HG03066 (cell line): ENCODE results near the gene AGXT.
"Not testable (repeated sequence)": the region's sequence is repeated elsewhere in the genome, so short reads cannot be mapped to it uniquely, and the experiment has no call there.

Source experiments
- ATAC-seq: cut with Tn5 transposase; IDR thresholded peaks from one replicate; pipeline ENCODE4 v1.9.1; 2021; ENCODE audit warnings: low read depth; ENCODE audit not compliant: unreplicated experiment

Gene AGXT

DNA sequence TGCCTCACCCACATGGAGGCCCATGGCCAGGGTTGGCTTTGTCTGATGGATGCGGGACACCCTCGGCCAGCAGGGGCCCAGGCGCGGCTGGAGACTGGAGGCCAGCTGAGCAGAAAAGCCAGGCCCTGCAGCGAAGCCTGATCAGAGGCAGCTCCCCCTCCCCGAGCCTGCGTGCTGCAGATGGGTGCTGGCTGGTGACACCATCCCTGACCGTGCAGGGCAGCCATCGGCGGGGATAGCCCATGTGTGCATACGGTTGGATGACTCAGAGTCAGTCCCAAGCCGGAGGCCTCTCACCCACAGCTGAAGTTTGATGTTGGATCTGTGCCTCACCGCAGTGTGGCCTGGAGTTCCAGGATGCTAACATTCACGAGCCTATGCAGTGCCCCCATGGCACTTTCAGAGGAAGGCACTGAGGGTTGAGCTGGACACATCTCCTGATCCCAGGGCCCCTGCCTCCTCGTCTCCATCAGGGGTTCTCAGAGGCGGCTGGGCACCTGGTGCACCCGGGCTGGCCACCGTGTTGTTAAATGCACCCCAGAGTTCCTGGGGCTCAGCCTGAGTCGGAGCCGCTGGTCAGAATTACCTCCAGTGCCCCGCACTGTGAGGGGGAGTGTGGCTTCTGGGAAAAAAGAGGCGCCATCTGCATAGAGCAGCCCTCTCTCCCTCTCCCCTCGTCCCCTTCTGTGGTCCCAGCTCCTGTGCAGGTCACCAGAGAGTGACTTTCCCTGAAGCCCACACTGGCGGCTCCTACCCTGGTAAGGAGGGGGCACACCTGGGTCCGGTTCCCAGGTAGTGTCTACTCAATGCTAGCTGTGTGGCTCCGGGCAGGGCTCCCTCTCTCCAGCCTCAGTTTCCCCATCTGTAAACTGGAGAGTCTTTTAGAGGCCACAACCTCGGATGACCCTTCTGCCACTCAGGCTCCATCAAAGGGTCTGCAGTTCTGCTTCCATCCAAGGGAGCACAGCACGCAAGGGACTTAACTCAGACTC is 29.2 kb upstream of the AGXT start:
- ATAC-seq = no peak

DNA sequence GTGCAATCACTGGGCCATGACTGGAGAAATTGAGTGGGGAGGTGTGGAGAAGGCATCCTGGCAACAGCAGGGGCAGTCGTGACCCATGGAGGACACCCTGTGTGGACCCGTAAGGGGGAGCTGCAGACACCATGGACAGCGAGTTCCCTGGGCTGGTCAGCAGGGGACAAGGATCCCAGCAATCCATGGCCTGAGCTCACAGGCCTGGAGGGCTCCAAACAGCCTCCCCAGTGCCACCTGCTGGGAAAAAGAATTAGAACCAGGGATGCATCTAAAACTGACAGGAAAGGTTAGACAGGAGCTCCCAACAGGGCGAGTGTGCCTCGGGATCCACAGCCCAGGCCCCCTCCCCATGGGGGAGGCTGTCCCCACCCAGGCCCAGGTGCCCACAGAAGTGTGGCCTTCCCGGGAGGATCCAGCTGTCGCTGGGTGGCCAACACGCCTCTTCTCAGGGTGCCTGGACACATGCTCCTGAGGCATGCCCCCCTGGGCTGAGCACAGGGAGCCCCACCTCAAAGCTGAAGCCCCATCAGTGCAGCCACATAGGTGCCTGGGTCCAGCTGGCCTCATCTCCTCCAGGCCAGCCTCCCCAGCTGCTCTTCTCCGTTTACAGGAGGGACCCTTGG is 28.1 kb upstream of the AGXT start:
- no peak for ATAC-seq

DNA sequence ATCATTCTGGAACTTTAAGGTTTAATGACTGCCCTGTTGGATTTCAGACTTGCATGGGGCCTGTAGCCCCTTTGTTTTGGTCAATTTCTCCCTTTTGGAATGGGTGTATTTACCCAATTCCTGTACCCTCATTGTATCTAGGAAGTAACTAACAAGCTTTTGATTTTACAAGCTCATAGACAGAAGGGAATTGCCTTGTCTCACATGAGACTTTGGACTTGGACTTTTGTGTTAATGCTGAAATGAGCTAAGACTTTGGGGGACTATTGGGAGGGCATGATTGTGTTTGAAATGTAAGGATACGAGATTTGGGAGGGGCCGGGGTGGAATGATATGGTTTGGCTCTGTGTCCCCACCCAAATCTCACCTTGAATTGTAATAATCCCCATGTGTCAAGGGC is 22.3 kb upstream of the AGXT start:
- ATAC-seq = not testable (repeated sequence)

DNA sequence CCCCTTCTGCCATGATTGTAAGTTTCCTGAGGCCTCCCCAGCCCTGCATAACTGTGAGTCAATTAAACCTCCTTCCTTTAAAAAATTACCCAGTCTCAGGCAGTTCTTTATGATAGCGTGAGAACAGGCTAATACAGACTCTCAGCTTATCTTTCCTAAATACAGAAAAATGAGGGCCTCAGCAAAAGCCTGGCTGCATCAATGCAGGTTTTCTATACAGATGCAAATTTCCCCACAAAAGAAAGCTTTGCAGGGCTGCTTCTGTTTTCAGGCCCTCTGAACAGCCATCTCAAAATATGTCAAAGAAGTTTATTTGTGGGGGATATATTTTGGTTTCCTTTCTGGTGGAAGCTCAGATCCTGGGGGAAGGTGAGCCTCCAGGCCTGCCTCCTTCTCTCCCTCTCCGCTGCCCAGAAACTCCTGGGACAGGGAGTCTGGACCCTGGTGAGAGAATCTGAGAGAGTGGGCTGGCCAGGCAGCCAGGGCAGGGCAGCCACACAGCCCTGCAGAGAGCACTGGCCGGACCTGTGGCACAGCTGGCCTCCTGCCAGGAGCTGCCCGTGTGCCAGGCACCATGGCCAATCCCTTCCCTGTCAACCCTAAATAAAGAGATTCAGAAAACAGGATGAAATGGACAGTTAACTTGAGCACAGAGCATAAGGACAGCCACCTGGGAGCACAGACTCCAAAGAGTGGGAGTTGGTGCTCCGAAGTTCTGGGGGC is 21.6 kb upstream of the AGXT start:
- no peak for ATAC-seq

DNA sequence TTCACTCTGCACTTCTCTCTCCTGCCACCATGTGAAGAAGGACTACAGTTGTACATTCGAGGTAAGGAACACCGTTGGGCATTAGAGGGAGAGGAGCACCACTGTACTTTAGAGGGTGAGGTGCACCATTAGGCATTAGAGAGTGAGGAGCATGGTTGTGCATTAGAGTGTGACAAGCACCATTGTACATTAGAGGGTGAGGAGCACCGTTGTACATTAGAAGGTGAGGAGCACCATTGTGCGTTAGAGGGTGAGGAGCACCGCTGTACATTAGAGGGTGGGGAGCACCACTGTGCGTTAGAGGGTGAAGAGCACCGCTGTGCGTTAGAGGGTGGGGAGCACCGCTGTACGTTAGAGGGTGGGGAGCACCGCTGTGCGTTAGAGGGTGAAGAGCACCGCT is 20.8 kb upstream of the AGXT start:
- no peak for ATAC-seq

DNA sequence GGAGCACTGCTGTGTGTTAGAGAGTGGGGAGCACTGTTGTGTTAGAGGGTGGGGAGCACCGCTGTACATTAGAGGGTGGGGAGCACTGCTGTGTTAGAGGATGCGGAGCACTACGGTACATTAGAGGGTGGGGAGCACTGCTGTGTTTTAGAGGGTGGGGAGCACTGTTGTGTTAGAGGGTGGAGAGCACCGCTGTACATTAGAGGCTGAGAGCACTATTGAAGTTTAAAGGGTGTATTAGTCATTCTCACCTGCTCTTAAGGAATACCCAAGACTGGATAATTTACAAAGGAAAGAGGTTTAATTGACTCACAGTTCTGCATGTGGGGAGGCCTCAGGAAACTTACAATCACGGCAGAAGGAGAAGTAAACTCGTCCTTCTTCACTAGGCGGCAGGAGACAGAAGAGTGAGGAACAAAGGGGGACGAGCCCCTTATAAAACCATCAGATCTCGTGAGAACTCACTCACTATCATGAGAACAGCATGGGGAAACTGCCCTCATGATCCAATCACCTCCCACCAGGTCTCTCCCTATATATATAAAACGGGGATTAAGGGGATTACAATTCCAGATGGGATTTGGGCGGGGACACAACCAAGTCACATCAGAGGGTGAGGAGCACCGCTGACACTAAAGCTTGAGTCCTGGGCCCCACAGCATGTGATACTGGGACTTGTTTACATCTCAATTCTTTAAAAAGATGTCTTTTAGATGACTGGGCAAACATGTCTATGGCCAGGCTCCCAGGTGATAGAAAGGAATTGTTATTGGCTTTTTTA is 19.5 kb upstream of the AGXT start:
- no peak for ATAC-seq

DNA sequence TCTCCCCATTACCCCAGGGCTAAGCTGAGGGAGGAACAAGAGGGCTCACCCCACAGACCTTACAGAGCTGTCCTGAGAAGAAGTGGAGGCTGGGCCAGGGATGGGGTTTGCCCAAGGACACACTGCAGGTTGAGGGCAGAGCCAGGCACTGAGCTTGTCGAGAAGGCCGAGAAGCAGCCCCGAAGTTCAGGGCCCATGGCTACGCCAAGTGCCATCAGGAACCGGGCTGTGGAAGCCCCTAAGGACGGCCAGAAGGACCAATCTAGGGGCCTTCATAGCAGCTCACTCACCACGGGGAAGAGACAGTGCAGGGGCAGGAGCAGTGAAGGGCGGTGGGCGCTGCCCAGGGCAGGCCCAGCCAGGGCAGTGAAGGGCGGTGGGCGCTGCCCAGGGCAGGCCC is 18.6 kb upstream of the AGXT start:
- no peak for ATAC-seq

DNA sequence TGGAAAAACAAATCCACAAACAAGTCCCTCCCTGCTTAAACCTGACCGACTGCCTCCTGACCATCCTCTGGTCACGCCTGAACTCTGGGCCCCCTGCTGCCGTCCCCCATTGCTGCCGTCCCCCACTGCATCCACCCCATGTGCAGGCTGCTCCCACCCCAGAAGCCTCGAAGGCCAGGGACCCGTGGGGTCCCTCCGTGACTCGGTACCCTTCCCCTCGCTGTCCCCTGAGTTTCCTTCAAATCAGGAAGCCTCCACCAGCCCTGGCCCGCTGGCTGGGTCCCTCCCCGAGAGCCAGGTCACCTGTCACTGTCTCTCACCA is 17.9 kb upstream of the AGXT start:
- ATAC-seq = no peak

DNA sequence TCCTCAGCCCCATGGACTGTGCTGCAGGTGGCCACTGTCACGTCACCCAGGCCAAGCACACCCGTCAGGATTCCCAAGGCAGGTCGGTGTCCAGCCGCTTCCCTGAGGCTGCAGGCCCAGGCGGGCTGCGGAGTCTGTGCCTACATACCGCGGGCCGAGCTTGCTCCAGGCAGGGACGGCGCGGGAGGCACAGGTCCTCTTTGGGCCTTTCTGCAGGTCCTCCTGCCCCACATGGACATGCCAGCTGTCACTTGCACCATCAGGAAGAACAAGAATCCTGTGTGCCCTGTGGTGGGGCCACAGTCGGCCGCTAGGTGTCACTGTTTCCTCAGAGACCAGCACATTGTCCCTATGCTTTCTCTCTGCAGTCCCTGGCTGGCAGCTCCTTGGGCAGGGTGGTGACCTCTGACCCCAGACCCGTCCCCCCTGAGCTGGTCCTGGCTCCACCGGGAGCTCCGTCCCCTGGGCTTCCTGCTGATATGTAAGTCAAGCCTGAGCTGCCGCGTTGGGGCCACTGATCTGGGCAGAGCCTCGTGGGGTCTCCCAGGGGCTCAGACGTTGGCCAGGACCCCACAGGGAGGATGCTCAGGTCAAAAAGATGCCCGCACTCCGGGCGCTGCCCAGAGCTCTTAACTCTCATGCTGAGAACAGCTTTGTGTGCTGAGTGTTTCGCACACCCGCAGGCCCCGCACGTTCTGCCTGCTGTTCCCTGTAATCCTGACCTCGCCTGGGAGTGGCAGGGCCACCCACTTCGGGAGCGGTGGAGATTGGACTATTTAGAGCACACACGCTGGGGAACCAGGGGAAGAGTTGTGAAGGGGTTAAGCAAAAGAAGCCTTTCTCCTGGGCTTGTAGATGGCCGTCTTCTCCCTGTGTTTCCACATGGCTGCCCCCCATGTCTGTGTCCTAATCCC is 17.3 kb upstream of the AGXT start:
- ATAC-seq = no peak

DNA sequence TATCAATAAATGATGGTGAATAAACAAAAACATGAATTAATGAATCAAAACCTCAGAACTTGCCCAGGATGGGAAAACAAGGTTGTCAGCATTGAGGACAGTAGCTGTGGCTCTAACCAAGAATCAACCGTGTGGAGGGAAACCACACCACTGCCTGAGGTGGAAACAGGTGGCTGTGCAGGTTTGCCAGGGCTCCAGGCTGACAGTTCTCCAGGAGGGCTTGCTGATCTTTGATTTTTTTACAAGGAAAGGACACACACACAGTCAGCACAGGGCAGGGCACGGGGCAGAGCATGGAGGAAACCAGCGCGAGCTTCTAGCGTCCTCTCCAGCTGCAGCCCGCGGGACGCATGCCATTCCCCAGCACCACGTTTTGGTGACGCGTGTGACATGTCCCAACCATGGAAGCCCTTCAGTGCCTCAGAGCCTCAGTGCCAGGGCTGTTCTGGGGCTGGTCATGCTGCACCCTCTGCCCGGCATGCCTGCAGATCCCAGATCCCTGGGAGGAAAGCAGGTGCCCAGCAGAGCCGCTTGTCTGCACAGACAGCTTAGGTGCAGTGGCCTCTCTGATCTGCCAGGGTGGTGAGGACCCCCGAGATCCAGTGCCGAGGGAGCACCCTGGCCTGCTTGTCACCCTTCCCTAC is 15.8 kb upstream of the AGXT start:
- ATAC-seq = no peak

DNA sequence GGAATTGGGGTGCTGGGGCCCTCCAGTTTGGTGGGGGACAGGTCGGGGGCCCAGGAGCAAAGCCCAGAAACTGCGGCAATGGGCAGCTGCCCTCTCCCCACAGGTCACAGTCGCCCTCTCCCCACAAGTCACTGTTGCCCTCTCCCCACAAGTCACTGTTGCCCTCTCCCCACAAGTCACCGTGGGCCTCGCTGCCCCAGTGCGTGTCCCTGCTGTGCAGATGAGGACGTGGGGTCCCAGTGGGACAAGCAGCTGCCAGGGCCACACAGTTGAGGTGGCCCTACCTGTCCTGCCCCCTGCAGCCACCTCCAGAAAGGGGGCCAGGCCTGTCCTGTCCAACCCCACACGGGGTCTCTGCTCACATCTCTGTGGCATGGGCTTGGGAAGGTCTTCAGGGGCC is 13.0 kb upstream of the AGXT start:
- ATAC-seq = no peak

DNA sequence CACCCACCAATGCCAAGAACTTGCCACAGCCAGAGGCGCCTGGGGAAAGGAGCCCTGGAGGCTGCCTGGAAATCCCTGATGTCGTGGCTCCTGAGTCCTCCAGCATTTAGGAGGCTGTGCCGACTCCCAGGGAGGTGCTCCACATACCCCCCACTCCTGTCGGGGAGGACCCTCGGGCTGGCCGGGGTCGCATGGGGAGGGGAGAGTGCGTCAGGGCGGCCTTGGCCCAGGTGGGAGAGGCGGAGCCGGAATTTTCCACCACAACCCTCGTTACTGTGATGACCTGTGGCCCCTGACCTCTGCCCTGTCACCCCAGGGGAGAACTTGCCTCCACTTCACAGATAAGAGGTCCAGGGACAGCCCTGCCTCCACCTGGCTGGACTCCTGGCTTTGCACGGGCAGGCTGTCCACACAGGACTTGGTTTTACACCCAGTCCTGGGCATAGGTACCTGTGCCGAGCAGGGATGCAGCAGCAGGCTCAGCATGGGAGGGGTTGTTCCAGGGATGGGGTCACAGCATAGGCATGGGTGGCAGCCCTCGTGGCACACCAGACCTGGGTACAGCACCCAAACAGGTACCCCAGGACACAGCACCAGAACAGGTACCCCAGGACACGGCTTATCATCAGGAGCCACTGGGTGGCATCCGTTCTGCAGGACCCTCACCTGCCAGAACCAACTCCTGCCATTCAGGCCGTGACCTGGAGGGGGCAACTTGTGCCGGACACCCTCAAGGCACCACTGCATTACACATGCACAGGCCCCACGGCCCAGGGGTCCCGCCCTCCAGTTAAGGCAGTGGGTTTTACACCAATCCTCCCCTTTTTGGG is 12.3 kb upstream of the AGXT start:
- ATAC-seq = no peak

DNA sequence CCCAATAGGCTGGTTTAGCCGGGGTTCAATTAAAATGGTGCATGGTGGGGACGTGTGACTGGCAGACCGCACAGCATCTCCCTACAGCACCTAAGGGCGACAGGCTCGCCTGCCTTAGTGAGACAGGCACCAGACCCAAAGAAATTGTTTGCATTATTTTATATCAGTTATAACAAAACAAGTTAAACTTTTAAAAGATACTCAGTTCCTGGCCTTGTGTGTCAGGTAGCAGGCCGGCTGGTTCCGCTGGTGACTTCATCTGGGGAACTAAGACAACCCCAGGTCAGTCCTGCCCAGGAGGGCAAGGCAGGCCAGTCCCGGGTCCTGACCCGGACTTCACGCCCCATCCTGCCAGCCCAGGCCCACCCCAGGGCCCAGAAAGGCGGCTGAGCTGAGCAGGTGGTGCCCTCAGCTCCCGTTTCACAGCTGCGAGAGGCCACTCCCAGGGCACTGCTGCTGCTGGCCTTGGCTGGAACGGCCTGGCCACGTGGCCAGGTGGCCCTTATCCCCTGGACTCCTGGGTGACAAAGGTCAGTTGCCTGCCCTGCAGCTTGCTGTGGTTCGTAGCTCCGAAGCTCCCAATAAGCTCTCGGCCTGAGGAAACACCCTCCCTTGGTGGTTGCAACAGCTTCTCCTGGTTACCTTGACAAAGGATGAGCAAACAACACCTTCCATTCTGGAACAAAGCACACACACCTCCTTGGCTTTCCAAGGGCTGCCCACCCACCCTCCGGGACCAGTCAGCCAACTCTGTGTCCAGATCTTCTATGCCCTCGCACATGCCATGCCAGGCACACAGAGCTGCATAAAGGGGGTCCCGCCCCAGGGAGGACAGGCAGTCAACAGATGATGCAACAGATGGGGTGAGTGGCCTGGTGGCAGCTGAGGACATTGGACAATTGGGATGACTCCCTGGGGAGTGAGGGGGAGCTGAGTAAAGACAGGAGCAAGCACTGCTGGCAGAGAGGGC is 11.3 kb upstream of the AGXT start:
- no peak for ATAC-seq

DNA sequence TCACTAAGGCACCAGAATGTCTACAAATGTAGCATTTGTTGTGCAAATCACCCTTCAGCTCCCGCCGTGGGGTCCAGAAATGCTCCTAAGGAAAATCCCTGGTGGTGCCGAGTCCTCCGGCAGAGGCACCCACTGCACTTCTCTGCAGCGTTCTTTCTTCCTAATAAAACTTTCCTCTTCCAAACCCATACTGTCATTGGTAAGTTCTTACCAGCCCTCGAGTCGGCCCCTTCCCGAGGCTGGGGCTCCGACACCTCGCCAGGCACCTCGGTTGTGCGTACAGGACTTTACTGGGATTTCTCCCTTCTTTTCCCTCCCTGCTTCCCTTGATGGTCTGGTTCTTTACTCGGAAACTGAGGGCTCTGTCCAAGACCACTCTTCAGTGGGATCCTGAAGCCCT is 10.3 kb upstream of the AGXT start:
- no peak for ATAC-seq

DNA sequence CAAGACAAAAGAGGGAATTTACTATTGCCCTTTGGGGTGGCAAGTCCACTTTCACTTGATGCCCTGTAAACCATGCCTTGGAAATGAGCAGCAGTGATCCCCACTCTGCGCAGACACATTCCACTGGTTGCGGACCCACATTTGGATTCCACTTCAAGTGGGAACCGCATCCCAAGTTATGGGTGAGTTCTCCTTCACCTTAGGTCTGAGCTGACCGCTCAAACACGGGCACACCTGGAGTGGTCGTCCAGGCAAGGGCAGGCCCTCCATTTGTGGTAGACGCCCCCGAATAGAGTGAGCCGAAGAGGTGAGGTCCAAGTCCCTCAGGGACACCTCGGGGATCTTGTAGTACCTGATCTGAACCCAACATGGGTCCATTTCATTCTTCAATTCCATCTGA is 9.8 kb upstream of the AGXT start:
- no peak for ATAC-seq

DNA sequence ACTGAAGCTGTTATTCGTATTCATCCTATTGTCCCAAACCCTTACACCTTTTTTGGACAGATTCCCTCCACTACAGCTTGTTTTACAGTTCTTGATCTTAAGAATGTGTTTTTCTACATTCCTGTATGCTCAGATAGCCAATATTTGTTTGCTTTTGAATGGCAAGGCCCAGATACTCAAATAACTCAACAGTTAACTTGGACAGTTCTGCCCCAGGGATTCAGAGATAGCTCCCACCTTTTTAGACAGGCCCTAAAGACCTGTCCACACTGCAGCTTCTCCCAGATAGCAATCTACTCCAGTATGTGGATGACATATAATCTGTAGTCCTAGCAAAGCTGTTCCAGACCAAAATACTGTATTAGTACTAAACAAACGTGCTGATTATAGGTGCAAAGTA is 7.1 kb upstream of the AGXT start:
- no peak for ATAC-seq

DNA sequence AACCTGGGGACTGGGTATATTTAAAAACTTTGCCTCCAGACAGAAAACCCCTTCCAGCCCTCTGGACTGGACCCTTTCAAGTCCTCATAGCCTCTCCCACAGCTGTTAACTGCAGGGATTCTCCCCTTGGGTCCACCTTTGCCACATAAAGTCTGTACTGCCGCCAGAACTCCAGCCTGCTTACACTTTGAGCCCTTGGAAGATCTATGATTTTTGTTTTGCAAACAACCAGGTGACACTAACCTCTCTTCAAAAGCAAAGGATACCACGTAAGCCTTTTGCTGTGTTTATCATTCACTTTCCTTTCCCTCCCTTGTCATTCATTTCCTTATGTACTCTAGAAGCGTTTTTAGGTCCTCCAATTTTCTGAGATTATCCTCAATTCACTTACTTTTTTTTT is 4.1 kb upstream of the AGXT start:
- no peak for ATAC-seq
